Fibroblast of skin of right biceps (primary cell): ENCODE data around the gene NR1H2.

Source experiments
- DNase-seq: peaks from one replicate; pipeline ENCODE4 v3.0.0-alpha.2; 2013

NR1H2 gene

GRCh38 chr19:50427318-50427925 is 51.2 kb downstream of the NR1H2 start:
- DNase-seq: no peak

- peak; percentile 47 for DNase-seq
Measured at GRCh38 chr19:50427997-50428425, 51.8 kb downstream of the NR1H2 start.

GRCh38 chr19:50428772-50429463 is 52.7 kb downstream of the NR1H2 start:
- no peak for DNase-seq

- DNase-seq: no peak
Measured at GRCh38 chr19:50430888-50431342, 54.7 kb downstream of the NR1H2 start.

- peak; percentile 60 for DNase-seq
Measured at GRCh38 chr19:50431343-50432220, 55.3 kb downstream of the NR1H2 start.

- no peak for DNase-seq
Measured at GRCh38 chr19:50432221-50433028, 56.2 kb downstream of the NR1H2 start, which contains the start of gene MYBPC2. Gene MYBPC2, plus strand, starts transcription at chr19:50432892. Its CDS starts 62 bp downstream, at chr19:50432954.
